GM15510 (cell line): ENCODE results near the gene RPL13.

ENCODE experiments used
- POLR2A ChIP-seq: IDR thresholded peaks from 3 replicates; pipeline ENCODE4 v1.6.1; 2011; ENCODE audit warnings: borderline replicate concordance; ENCODE audit not compliant: insufficient read length; ENCODE audit errors: extremely low read depth

RPL13 gene

DNA sequence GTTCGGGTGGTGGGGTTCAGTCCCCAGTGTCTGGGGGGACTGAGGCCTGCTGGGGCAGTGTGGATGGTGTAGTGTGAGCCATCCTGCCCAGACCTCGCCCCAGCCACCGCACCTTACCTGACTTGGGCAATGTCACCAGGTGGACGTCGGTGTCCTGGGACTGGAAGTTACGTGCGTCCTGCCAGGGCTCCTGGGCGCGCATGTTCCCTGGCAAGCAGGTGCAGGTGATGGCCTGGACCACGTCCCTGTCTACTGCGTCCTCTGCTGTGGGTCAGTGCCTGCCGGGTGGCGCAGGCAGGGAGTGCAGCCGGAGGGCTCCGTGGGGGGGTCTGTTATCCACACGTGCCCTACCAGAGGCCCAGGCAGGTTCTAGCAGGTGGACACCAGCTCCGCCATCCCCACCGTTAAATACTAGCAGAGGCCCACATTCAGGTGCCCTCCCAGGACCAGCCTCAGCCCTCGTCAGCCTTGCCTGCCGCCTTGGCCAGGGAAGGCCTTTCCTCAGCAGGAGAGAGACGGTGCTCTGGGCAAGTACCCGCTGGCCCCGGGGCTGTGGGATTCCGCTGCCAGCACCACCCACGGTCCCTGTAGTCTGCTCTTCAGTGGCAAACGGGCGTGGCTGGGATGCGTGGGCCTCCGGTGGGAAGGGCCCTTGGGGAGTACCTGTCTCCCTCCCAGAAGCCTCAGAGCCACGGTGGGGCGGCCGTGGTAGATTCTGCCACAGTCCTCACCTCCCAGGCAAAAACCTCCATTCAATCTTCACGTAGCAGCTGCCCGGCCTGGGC lies 44.9 kb downstream of the RPL13 start:
- TF ChIP-seq POLR2A, result no peak

DNA sequence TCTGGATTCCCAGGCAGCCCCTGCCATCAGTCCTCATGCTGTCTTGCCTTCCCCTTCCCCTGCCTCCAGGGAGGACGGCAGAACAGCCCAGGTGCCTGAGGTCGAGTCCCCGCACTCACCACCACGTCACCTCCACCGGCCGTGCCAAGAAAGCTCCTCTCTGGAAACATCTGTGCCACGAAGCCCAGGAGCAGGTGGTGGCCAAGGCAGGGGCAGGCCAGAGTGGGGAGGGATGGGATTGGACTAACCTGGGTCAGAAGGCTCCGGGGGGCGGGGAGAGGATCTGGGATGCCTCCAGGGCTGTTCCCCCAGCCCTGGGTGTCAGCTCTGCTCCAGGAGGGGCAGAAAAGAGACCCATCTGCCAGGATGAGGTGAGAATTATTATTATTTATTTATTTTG lies 45.5 kb downstream of the RPL13 start:
- TF ChIP-seq POLR2A, result no peak

DNA sequence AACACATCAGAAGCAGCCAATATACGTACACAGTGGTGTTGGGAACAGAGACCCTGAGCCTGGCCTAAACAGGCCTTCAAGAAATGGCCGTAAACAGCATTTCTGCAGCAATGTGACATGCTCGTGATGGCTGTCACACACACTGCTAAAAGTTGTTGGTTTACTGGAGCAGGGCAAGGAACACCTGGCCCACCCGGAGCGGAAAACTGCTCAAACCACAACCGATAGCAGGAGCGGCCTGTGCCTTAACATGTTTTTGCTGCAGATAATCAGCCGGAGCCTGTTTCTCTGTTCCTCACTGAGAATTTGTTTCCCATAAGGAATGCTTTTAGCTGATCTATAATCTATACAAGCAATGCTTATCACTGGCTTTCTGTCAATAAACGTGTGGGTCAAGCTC lies 47.0 kb downstream of the RPL13 start:
- TF ChIP-seq POLR2A, result no peak

DNA sequence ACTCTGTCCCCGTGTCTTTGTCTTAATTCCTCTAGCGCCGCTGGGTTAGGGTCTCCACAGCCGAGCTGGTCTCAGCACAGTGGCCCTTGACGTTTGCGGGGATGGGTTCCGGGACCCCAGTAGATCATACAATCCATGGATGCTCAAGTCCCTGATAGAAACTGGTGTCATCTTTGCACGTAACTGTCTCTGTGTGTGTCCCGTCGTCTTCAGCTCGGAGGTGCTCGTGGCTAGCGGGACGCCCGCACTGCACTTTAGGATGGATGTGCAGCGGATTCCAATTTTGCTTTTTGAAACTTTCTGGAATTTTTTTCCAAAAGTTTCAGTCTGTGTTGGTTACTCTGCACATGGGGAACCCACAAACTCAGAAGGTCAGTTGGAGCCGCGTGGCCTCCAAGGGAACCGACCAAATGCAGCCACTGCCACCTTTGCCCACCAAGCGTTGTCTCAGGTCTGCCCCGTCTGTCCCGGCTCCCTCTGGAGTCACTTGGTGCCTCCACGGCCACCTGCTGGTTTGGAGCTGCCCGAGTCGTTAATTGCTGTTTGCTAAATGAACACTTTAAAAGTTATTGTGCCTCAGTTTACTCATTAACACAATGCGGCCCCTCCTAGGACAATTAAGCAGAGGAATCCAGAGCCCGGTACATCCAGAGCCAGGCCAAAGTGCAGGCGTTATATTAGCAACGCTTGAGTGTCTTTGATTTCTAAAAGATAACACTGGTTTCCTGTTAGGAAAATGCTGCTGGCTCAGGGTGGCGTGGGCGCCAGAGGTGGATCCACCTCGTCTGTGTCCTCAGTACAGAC lies 47.7 kb downstream of the RPL13 start:
- TF ChIP-seq POLR2A, result no peak

DNA sequence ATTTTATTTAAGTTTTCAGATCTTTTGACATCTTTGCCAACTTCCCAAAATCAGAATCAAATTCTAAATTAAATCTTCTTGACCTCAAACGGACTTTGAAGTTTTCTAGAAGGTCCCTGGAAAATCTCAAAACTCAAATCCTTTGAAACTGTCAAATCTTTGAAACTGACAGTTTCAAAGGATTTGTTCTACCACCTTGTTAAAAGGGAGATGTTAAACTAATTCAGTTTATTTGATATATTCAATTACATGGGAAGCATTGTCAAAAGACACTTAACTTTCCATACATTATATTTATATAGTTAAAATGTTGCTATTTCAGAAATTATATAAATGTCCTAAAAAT lies 49.6 kb downstream of the RPL13 start:
- TF ChIP-seq POLR2A, result no peak

DNA sequence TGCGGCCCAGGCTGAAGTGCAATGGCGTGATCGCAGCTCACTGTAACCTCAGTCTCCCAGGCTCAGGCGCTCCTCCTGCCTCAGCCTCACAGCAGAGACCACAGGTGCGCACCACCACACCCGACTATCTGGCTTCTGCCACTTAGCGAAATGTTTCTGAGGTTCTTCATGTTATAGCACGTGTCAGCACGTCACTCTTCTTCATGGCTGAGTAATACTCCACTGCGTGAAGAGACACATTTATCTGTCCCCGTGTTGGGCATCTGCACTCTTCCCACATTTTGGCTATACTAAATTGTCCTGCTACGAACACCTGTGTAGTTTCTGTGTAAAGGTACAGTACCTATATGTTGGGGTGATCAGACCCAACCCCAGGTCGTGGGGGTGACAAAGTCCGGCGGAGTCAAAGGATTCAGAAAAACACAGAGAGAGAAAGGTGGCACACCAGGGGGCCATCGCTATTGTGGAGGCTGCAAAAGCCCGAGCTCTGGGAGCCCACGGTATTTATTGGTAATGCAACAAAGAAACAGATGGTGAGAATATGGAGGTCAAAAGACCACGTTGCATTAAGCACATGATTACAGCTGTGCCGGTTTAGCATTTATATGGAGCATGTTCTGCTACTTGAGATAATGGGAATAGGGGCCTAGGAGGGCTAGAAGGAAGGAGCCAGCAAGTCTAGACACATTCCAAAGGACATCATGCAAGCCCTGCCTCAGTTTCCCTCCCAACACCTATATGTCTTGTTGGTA lies 52.1 kb downstream of the RPL13 start:
- TF ChIP-seq POLR2A, result no peak

DNA sequence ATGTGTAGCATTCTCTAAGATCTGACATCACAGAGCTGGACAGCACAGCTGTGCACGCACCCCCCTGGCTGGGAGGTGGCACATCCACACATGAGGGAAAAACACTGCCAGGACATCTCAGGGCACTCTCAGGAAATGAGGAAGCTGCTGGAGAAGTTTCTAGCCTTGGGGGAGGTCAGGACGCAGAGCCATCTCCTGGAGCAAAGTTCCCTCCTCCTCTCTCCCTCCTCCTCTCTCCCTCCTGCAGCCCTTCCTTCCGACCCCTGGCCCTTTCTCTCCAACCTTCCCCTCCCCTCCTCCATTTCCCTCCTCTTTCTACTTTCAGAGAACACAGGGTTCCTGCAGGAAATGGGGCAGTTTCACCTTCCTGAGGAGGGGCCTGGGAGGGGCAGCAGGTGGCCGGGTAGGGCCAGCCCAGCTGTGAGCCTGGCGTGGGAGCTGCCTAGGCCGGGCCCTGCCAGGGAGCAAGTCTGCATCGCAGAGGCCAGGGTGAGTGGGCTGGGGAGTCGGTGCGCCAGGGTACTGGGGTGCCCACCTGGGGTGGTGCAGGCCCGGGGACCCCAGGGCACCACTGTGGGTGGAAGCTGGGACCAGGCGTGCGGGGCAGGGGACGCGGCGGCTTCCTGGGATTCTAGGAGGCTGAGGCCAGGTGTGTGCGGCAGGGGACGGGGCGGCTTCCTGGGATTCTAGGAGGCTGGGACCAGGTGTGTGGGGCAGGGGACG lies 52.9 kb downstream of the RPL13 start, which contains the start of gene DPEP1:
Gene DPEP1 (plus strand): TSS at position 412 of the 723 bp plus-strand sequence. CDS start 16,769 bp downstream, outside the sequence.
- TF ChIP-seq POLR2A, result no peak

DNA sequence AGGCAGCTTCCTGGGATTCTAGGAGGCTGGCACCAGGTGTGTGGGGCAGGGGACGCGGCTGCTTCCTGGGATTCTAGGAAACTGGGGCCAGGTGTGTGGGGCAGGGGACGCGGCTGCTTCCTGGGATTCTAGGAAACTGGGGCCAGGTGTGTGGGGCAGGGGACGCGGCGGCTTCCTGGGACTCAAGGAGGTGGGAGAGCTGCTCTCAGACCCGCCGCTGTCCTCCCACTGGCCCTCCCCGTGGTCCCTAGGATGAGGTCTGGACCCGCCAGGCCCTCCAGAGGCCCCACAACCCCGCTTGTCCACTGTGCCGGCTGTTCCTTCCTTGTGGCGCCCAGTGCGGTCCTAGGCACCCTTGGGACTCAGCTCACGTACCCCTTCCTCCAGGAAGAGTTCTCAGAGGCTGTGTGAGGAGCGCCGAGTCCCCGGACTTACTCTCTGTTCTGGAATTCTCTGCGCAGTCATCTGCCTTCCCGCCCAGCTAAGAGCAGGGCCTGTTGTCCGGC lies 53.5 kb downstream of the RPL13 start:
- no peak for TF ChIP-seq POLR2A
